GM10847 (cell line): Measurements from ENCODE around the gene MAPK11.
A peak's percentile ranks its signal among the peaks of the same experiment; 100 is the strongest.

Experiments
- POLR2A ChIP-seq: IDR thresholded peaks from 2 replicates; pipeline ENCODE4 v1.6.1; 2011; ENCODE audit not compliant: insufficient read length; ENCODE audit errors: extremely low read depth

The MAPK11 gene

DNA sequence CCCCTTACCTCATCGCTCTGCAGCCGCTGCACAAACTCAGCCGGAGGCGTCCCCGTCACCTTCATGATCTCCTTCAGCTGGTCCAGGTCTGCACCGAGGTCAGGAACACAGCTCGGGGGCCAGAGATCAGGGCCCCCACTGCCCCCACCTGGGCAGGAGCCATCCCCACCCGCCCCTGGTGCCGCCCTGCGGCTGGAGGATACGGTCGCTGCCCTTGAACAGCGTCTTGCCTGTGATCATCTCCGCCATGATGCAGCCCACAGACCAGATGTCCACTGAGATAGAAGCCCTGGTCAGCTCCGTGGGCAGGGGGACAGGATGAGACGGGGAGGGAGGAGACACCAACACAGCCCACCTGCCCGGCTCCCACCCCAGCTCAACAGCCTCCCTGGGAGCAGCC is 14.6 kb downstream of the MAPK11 start:
- TF ChIP-seq POLR2A = no peak

DNA sequence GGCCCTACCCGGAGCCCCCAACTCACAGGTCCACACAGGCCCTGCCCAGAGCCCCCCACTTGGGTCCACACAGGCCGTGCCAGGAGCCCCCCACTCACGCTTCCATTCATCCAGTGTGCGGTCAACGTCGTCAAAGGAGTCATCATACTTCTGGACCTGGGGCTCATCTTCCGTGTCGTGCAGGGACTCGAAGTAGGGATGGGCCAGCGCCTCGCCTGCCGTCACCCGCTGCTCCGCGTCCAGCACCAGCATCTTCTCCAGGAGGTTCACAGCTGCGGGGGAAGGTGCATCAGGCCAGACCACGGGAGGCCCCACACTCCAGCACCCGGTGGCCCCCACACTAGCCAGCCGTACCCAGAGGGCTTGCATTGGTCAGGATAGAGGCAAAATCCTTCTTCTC is 15.1 kb downstream of the MAPK11 start:
- no peak for TF ChIP-seq POLR2A

DNA sequence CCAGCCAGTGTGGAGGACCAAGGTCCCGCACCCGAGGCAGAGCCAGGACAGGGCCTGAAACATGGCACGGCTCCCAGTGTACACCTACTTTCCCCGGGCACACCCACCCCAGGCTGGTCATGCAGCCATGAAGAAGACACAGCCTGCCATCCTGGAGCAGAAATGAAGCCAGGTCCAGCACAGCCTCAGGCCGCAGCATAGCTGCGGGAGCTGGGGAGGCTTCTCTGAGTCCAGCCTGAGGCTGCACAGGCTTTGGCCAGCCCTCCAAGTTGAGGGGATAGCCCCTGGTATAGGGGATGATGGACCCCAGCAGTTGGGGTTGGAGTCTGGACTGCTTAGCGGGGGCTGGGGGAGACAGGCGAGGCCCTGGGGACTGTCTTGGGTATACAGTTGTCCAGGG is 16.2 kb downstream of the MAPK11 start:
- TF ChIP-seq POLR2A = no peak

DNA sequence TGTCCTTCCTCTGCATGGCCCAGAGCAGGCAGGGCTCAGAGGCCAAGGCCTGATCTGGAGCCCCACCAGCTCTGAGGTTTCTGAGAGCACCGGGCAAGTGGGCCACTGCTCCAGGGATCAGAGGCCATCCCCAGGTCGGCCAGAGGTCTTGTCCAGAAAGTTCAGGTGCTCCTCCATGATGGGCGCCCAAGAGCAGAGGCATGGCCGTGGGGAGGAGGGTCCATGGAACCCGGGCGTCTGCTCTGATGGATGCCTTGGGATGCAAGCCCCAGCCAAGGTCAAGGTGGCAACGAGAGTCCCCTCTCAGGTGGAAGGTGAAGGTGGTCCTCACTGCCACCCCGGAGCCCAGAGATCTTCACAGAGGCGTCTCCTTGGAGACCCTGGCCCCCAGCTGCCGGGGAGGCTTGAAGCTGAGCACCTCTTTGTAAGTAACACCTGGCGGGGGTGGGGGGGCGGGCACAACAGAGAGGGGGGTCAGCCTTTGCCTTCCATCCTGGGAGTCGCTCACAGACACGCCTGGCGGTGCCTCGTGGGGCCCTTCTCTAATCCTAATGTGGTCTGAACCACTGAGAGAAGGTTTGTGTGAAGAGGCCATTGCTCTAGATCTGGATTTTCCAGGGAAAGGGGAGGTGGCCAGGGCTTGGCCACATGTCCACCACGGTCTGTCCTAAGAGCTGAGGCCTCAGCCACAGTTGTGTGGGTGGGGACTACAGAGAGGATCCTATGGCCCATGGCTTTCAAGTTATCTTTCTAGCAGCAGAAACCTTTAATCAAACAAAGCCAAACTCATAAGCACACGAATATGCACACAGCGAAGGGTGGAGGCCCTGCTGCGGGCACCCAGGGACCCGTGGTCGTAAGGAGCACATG is 16.9 kb downstream of the MAPK11 start:
- no peak for TF ChIP-seq POLR2A

DNA sequence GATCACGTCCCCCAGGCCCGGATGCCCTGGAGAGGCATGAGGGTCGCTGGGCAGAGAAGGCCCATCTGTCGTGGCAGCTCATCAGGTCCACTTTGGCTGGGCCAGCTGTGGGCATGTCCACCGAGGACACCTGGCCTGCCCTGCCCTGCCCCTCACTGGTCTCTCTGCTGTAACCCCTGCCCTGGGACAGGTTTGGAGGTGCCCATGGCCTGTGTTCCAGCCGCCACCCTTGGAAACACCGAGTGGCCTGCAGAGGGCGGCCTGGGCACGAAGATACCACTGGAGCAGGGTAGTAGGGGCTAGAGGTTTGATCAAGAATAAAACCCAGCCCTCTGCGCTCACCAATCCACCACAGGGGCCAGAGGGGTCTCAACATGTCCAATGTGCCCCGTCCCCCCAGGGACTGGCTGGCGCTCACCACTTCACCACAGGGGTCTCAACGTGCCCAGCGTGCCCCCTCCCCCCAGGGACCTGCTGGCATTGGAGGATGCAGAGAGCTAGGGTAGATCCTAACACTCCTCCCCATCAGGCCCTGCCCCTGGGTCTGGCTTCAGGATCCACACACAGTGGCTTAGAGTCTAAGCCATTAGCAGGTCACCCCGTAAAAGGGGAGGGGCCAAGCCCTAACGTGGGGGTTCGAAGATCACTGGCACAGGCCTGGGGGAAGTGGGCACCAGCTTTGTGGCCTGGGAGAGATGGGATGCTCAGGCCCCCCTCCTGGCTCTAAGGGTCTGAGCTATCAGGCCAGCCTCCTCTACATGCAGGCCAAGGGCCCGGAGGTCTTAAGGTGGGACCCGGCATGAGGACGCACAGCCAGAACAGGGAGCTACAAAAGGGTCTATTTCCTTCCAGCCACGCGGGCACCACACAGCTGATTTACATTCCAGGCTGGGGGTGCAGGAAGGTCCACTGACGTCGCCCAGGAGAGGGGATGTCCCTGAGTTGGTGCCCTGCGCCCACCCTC is 17.8 kb downstream of the MAPK11 start:
- TF ChIP-seq POLR2A = no peak

DNA sequence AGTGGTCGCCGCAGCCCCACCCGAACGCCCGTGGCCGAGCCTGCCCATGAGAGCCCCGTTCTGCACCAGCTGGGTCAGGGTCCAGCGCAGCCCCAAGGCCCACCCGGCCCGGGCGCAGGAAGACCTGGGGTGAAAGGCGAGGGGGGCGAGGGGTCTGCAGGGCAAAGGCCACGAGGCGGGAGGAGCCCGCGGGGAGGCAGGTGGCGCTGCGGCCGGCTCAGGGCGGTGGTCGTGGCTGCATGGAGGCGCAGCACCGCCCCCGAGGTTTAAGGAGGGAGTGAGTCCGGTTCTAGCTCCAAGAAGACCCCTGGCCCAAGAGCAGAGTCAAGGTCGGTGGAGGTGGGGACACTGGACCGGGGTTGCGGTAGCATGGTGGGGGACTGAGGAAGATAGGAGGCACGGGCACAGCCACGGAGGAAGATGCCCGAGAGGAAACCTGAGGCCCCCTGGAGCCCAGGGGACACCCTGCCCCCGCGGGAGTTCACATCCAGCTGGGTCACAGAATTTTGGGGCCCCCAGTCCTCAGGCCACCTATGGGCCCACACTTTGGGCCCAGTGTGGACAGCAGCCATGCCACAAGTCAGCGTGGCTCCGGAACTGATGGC is 18.6 kb downstream of the MAPK11 start:
- TF ChIP-seq POLR2A = no peak

DNA sequence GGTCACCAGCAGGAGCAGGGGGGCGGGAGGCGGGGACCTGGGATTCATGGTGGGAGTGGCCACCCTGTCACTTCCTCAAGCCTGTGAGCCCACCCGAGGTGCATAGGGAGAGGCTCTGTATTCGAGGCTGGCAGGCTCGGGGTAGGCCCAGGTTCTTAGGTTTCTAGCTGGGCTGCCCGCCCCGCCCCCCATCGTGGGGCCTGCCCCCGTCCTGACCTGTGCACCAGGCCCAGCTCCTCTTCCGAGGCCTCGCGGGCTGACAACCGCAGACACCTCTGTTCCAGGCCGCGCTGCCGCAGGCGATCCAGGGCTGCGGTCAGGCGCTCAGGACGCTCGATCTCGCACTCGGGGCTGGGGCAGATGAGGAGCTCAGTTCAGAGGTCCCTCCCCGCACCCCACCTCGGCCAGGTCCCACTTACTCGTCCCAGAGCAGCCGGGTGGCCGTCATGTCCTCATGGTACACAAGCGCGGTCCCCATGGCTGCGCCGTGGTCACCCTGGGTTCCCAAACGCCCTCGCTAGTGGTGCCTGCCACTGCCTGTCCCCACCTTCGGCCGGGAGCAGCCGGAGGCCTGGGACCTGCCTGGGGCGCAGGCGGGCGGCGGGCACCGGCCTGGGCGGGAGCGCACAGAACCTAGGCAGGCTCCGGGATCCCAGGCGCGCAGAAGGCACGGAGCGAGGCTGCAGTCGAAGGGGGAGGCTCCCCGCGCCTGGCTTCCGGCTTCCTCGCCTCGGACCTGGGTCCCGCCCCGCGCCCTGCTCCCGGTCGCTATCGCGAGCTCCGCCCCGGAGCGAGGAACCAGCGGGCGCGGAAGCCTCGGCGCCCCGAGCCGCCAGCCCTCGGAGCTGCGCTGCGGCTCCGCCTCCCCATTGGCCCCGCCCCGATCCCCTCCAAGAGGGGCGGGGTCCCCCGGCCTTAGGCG is 19.4 kb downstream of the MAPK11 start, which contains the start of gene HDAC10:
Gene HDAC10, minus strand, starts transcription at position 711 of the 922 bp plus-strand sequence. Its CDS starts 233 bp downstream, at position 478.
- peak; percentile 49 for TF ChIP-seq POLR2A

DNA sequence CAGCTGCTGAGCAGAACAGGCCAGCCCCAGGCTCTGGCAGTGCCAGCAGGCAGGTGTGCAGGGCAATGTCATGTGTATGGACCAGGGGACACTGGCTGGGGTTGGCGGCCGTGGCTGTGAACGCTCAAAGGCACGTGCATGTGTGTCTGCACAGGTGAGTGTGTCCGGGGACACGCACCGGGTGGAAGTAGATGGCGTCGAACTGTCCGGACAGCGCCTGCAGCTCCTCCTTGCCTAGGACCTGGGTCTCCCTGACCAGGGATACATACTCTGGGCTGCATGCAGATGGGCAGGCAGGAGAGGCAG is 20.0 kb downstream of the MAPK11 start:
- TF ChIP-seq POLR2A = no peak

DNA sequence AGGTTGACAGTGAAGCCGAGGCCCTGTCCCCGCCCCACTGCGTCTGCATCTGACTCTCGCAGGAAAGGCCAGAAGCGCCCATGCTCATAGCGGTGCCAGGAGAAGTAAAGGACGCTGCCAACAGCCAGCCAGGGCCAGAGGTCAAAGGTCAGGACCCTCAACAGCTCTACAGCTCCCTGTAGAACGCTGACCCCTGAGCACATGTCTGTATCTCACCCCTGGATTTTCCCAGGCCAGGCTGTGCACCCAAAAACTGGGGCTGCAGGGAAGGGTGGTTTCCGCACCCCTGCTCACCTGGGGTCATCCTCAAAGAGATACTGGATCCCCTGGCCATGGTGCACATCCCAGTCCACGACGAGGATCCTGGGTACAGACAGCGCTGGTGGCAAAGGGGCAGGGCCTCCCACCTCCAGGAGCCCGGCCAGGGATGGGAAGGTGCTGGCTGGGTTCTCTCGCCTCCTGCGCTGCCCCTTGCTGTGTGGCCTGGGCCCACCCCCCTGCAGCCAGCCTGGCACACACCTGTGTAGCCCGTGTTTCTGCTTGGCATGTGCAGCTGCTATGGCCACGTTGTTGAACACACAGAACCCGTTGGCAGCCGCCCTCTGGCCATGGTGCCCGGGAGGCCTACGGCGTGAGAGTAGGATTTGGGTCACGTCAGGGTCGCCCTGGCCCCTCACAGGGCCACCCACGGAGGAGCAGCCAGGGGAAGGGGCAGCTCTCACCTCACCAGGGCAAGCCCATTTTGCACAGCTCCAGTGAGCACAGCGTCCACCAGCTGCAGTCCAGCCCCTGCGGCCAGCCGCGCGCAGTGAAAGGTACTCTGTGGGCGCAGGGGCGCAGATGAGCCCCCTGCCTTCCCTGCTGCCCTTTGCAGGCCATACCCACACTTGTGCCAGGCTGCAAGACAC is 20.6 kb downstream of the MAPK11 start:
- no peak for TF ChIP-seq POLR2A

DNA sequence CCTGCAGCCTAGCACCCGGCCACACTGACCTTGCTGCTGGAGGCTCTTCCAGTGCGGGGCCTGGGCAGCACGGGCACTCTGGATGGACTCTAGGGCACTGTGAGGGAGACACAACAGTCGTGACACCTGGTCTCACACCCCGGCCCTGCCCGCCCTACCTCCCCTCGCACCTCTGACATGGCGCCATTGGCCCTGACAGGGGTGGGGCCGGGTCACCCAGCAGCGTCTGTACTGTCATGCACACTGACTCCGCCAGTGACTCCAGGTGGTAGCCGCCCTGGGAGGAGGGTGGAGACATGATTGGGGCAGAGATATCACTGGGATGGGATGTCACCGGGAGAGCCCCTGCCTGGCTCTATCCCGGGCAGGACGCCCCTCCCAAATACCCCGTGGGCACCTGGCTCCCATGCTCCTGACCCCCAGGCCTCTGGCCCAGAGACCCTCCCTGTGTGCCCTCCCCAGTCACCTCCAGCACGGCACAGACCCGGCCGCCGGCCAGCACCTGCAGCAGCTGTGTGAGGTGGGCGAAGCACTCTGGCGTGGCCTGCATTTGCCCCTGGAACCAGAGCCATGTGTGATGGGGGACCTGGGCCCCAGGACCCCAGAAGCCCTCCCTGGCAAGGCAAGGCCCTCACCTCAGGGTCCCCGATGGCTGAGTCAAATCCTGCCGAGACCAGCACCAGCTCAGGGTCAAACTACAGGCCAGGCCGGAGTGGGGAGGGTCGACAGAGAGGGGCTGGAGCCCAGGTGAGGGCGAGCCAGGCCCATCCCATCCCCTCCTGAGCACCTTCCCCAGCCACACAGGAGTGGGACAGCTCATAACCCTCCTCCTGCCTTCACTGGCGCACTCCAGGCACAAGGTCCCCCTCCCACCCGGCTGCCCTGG is 21.7 kb downstream of the MAPK11 start:
- no peak for TF ChIP-seq POLR2A

DNA sequence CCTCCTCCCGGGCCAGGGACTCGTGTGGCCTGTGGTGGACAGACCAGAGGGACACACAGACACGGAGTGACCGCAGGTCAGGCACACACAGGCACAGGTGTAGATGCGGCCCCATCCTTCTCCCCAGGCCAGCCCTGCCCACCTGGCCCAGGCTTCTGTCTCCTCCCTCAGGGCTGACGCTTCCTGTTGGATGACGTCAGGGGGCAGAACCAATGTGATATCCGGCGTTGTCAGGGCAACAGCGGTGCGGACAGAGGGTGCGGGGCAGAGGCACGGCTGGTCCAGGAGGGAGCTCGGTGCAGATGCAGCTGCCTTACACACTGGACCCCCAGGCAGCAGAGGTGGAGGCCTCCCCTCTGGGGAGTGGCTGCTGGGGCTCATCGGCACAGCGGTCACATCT is 22.4 kb downstream of the MAPK11 start:
- no peak for TF ChIP-seq POLR2A

DNA sequence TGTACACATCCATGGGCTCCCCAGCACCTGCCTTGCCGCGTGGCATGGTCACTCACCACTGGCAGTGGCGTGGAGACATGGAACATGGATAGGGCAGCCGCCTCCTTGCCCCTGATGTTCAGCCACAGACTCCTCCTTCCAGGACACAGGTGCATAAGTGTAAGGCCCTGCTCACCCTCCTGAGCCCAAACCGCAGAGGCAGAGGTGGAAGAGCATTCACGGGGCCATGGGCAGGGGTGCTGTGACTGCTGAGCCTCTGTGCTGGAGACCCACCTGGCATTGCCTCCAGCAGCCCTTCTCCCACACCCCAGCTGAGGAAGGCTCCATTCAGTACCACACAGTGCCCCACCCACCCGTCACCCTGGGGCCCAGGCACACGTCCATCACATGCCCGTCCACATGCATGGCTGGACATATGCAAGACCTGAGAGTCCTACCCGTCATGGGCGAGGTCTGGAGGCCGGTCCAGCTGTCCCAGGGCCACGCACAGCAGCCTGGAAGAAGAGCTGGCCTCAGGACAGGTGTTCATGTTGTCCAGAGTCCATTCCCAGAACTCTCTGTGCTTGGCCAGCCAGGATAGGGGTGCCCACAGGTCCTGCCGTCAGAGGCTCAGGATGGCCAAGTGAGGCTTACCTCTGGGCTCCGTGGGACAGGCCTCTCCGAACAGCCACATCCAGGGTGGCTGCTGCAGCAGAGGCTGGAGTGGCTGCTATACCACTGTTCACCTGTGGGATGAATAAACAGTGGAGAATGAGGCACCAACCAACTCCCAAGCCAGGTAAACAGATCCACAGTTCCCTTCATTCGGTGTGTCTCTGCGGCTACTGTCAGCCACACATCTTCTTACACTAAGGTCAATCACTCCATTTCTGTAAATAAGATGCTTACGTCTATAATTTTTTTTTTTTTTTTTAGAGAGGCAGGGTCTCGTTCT is 23.7 kb downstream of the MAPK11 start:
- TF ChIP-seq POLR2A = no peak
